IPS-NIHi11 (cell line): ENCODE results near the gene VTA1.

Source experiments
- DNase-seq: peaks from one replicate; pipeline ENCODE4 v3.0.0; 2012; ENCODE audit warnings: mixed read lengths, low spot score

VTA1 gene

DNA sequence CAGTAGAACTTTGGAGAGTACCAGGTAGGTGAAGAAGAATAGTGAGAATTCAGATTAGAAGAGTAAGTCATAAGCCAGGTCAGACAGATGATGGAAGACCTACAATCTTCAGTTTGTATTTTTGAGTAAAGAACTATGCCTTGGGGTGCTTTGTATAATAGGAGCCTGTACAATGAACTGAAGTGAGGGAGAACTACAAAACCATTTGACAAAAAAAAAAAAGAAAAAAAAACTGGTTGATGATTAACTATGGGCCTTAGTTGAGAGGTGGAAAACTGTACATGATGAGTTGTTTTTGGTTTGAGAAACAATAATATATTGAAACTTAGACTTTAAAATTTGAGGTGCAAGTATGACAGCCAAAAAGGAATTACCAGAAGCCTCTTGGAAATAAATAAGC is 25.7 kb downstream of the VTA1 start:
- DNase-seq, result no peak

DNA sequence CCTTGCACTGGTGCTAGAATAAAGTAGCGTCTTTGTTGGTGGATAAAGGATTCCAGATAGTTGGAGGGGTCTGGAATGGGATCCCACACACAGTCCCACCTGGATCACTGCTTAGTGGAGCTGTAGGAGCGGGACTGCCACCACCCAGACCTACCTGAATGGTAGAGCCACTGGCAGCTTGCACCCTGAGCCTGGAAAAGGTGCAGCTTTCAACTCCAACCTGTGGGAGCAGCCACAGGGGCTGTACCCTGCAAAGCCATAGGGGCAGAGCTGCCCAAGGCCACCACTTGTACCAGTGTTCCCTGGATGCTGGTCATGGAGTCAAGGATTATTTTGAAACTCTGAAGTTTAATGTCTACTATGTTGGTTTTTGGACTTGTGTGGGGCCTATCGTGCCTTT is 26.9 kb downstream of the VTA1 start:
- DNase-seq, result no peak

DNA sequence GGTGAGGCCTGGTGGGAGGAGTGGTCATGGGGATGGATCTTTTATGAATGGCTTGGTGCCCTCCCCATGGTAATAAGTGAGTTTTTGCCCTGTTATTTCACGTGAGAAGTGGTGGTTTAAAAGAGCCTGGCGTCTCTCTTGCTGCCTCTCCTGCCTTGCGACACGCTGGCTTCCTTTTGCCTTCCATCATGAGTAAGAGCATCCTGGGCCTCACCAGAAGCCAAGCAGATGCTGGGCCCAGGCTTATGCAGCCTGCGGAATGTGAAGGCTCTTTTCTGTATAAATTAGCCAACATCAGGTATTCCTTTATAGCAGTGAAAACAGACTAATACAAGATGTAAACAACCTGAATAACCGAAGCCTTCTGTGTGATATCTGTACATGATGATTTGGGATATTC is 27.6 kb downstream of the VTA1 start:
- DNase-seq, result no peak

DNA sequence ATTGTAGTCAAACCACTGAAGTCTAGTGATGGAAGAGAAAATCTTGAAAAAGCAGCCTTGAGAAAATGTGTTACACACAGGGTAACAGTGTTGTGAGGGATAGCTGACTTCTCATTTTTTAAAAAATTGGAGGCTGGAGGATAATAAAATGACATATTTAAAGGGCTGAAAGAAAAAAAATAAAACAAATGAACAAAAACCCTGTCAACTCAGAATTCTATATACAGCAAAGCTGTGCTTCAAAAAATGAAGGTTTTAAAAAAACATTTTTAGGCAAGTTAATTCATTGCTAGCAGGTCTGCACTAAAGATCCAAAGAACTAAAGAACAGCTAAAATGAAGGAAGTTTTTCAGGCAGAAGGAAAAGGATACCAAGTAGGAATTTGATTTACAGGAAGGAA is 31.1 kb downstream of the VTA1 start:
- DNase-seq, result no peak

DNA sequence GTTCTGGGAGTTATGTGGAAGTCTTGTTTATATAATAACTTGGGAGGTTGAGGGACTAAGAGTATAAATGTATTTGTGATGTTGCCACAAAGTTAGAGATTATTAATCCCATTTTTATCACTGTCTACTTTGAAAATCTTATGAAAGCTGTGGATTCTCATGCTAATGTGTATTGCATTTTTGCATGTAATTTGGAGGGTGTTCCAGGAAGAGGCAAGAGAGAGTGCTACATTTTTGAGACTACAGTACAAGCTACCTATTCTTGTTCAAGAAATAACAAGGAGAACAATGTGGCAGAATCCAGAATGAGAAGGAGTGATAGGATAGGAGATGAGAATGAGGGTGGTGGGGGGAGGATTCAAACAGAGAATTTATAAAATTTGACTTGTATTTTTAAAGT is 34.9 kb downstream of the VTA1 start:
- no peak for DNase-seq

DNA sequence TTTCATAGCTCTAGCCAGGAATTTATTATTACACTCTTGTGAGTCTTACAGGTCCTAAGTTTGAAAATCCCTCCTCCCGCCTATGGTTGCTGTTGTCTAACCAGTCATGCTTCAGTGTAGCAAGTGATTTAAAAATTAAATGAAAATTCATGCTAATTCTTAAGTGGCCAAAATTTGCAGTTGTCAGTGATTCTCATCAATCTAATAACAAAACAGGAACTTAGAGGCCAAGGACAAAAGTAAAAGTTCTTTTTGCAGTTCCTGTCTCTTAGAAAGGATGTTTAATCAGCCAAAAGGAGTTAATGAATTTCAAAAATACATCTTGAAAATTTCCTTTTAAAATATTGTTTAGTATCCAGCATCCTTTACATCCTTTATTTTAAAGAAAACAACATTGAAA is 36.3 kb downstream of the VTA1 start:
- no peak for DNase-seq

DNA sequence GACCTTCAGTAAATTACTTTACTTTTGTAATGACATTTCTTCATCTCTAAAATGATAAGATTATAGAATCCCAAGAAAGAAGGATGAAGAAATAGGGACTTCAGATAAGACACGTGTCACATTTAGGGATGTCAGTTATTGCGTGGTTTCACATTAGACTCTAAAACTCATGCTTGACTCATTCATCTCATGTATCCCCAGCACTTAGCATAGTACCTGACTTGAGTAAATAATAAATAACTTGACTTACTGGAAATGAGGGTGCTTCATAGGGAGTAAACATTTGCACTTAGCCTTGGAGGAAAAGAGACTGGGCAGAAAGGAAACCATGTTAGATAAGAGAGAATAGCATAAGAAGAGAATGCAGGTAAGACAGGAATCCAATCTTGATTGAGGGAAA is 37.2 kb downstream of the VTA1 start:
- no peak for DNase-seq

DNA sequence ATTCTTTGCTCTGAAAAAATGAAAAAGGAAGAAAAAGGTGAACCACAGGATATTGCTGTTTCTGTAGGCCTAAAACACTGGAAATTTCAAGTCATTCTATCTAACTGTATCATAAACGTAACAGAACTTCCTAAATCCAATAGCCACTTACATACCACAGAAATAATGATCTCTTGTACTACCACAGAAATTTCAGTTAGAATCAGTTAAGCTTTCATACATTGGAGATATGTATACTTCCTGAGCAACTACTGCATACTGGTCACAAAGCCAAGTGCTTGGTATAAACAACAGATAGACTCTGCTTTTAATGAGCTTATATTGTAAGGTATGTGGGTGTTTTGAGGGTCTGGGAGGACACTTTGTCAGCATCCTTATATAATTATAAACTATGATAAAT is 38.6 kb downstream of the VTA1 start:
- no peak for DNase-seq

DNA sequence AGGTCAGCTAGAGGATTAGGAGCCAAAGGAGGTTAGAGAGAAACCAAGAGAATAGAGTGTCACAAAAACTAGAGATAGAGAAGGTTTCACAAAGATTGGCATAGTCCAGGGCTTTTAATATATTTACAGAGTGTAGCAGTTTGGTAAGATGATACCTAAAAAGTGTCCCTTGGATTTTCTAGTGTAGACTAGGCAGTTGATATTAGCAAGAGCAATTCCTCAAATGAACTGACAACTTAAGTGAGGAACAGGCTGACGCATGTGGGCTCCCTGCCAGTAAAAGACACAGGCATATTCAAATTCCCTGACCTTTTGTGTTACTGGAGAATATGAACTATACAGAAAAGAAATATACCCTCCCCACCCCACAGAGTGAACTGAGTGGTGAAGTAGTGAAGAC is 40.1 kb downstream of the VTA1 start:
- peak; percentile 14 for DNase-seq

DNA sequence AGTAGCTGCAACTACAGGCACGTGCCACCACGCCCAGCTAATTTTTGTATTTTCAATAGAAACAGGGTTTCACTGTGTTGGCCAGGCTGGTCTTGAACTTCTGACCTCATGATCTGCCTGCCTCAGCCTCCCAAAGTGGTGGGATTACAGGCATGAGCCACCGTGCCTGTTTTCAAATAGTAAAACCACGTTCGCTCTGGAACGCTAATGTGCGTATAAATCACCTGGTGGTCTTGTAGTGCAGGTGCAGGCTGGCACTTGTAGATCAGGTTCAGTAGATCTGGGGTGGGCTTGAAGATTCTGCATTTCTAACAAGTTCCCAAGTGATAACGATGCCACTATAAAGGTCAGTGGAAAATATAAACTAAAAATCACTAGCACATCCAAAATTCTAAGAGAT is 41.3 kb downstream of the VTA1 start:
- peak; percentile 15 for DNase-seq

DNA sequence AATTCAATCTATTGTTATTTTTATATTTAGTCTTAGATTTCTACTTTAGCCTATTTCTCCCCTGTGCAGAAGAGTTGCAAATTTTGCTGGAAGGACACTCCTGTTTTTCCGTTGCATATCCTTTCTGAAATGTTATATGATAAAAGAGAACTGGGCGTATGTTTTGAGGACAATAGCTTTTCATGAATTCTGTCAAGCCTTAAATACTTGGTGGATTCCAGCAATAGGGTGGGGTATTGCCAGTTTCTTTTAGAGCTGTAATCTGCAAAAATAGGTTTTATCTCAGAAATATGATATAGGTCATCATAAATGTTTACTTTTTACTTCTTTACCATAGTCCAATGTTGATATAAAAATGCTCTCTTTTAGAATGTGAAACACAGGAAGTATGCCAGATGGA is 42.0 kb downstream of the VTA1 start:
- DNase-seq, result no peak

DNA sequence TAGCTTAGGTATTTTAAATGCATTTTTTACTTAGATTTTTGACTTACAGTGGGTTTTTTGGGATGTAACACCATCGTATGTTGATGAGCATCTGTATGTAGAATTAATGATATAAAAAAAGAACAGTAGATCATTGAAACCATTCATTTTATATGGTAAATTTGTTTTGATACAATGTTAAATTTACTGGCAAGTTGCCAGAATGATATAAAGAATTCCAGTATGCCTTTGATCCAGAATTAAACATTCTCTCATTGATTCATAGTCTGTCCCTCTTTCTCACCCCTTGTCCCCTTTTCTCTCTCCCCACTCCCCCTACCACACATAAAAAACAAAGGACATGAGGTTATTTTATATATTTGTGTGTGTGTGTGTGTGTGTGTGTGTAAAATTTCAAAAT is 45.3 kb downstream of the VTA1 start:
- no peak for DNase-seq

DNA sequence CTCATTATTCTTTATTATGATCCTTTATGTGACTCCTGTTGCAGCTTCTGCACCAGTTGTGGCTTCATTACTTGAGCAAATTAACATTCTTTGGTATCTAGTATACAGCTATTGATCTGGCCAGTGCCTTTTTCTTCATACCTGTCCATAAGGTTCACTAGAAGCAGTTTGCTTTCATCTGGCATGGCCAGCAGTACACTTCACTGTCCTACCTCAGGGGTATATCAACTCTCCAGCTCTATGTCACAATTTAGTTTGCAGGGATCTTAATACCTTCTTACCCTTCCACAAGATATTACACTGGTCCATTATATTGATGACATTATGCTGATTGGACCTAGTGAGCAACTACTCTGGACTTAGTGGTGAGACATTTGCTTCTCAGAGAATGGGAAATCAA is 46.6 kb downstream of the VTA1 start:
- DNase-seq, result no peak

DNA sequence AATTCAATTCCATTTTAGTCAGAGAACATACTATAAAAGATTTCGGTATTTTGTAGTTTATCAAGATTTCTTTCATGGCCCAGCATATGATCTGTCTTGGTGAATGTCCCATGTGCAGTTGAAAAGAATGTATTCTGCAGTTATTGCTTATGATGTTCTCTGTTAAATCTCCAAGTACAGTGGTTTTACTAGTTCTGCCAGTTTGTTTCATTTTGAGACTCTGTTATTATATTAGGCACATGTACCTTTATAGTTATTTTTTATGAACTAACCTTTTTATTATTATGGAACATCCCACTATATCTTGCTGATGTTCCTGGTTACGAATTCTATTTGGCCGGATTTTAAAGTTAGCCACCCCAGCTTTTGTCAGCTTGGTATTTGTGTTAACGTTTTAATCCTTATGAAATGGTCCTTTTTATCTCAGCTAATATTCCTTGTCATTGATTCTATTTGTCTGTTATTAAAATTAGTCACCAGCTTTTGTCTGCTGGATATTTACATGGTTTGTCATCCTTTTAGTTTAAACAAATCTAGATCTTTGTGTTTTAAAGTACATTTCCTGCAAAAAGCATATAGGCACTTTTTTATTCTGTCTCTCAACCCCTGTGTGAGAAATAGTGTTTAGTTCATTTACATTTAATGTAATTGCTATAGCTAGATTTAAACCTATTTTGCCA is 48.9 kb downstream of the VTA1 start:
- no peak for DNase-seq

DNA sequence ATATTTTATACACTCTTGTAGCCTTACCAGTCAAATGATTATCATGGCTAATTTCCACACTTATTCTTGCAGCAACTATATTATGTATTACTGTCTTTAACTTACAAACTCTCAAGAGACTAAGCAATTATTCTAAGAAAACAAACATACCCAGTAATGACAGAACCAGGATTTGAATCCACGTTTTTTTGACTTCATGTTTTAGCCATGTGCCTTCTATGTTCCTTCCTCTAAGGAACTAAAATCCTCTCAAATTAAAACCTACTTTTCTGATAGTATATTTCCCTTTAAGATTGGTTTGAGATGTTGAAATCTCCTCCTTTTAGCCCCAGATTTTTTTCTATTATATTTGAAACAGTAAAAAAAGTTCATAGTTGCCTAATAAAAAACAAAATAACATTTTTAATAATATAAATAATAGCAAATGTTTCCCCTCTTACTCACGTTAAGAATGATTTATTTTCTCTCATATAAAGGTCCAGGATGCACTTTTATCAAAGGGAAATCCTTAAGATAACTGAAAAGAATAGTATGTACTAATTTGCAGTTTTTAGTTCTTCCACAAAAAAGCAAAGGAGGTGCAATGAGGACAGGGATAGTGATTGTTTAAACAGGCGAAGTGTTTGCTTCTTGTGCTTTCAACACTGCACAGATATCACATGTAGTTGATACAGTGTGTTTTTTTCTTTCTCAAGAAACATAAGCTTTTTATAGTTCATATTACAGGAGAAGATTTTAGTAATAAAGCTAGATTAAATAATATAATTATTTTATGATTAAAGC is 54.0 kb downstream of the VTA1 start:
- DNase-seq, result no peak

DNA sequence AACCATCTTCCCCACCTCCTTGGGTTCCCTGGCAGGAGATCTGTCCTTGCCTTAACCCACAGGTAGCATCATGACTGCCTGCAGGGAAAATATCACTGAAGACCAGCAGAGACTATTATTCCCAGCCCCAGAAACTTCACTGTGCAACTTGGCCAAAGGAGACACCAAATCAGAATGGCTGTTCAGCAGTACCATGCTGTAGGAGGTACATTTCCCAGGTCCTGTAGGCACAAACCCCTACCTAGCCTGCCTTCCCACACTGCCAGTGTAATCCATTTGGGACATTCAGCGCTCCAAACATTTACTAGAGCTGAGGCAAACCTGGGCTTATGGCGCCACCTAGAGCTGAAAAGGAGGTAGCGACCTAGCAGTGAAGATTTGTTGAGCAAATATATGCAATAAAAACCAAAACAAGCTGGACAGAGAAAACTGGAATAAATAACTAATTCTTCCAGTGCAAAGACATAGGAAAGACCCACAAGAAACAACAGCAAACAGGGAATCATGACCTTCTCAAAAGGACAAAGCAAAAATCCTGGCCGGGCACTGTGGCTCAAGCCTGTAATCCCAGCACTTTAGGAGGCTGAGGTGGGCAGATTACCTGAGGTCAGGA is 60.3 kb downstream of the VTA1 start:
- peak; percentile 56 for DNase-seq

DNA sequence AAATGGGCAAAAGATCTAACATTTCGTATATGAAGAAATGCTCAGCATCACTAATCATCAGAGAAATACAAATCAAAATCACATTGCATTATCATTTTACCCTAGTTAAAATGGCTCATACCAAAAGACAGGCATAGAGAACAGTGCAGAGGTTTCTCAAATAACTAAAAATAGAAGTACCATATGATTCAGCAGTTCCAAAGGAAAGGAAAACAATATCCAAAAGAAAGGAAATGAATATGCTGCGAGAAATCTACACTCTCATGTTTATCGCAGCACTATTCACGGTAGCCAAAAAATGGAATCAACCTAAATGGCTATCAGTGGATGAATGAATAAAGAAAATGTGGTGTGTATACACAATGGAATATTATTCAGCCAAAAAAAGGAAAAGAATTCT is 63.5 kb downstream of the VTA1 start:
- DNase-seq, result no peak

DNA sequence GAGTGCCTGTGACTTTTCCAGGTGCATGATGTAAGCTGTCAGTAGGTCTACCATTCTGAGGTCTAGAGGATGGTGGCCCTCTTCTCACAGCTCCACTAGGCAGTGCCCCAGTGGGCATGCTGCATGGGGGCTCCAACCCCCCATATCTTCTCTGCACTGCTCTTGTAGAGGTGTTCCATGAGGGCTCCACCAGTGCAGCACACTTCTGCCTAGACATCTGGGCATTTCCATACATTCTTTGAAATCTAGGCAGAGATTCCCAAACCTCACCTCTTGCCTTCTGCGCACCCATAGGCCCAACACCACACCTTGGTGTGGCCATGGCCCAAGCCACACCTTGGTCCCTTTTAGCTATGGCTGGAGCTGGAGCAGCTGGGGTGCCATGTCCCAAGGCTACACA is 66.3 kb downstream of the VTA1 start:
- DNase-seq, result no peak

DNA sequence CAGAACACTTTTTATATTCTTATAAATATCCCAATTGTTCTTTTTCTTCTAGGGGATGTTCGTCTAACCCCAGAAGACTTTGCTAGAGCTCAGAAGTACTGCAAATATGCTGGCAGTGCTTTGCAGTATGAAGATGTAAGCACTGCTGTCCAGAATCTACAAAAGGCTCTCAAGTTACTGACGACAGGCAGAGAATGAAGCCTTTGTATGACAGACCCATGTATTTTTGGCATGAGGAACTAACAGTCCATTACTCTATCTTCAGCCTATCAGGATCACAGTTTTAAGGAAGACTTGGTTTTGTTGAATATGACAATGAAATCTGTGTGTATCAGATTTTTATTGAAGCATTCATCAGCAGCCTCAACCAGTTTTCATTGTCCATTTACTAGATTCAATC is 71.4 kb downstream of the VTA1 start:
- no peak for DNase-seq

DNA sequence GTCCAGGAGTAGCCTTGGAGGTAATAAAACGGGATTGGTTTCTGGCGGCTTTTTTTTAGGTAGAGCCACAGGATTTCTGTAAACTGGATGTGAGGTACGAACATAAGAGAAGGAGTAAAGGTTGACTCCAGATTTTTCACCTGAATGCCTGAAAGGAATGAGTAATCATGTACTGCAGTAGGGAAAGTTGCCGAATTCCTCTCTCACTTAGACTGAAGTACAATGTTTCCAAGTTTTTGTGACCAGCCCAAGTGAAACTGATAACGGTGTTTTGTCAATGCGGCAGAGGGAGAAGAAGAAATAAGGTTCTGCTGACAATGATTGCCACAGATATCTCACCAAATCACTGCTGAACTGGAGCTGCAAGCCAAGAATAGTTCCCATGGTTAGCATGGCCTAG is 75.0 kb downstream of the VTA1 start:
- no peak for DNase-seq

DNA sequence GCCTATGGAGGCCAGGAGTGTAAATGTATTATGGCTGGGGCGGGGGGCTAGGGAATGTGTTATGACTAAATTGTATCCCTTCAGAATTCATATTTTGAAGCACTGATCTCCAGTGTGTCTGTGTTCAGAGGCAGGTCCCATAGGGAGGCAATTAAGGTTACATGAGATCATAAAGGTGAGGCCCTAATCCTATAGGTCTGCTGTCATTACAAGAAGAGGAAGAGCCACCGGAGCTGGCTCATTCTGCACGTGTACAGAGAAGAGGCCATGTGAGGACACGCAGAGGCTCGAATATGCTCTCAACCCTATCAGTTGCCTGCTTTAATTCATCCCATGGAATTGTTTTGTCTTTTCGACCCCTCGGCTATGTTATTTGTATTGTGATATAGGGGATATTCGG is 76.9 kb downstream of the VTA1 start:
- DNase-seq, result no peak

DNA sequence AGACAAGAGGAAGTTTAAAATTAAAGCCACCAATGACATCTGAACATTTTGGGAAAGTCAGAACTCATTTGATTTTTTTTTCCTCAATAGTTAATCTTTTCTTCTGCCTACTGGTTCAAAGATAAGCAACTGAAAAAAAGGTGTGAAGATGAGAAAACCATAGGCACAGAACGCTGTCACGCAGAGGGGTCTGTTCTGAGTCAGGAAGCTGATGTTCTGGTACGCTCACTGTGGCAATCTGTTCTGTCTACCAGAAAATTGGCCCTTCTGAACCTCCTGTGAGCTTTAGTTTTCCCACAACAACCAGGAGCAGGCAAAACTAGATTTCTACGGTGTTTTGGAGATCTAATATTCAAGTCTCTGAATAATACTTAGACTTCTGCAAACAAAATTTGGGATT is 78.1 kb downstream of the VTA1 start:
- DNase-seq, result no peak

DNA sequence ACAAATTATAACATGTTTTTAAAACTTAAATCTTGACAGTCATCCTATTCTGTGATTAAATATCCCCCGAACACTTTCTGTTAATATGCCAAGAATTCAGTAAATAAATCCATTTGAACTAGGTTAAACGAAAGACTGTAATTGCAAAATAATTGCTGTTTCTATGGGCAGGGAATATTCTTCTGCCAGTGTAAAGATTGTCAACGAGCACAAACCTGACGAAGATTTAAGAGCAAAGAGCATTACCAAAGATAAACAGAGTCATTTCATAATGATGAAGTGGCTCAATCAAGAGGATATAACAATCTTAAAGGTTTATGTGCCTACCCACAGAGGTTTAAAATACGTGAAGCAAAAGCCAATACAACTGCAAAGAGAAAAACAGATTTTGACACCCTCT is 78.5 kb downstream of the VTA1 start:
- DNase-seq, result no peak

DNA sequence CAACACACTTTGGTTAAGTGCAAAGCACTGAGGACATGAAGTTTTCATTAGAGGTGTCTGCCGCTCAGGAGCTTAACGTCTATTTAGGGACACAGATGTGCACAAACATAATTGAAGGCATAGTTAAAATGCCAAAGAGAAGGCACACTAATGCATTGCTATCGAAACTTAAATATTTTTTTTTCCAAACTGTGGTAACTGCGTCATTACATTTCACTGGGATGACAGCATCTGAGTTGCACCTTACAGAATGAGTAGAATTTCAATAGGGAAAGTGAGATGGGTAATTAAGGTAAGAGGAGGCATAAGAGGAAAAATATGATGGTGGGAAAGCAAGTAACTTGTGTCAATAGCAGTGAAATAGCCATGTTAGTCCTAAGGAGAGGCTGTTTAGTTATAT is 79.7 kb downstream of the VTA1 start:
- no peak for DNase-seq
